HepG2 (cell line): ENCODE results near the gene SLC24A2. TPM values are rescaled to one million over a fixed set of nuclear protein-coding genes. Genes with fewer than 3 reads are reported as not detected.

Source experiments
- ATAC-seq: fragments of 200-7000 bp; cut with Tn5 transposase; 3 replicates; pipeline ENCODE4 v1.9.1; 2020; ENCODE audit warnings: mild to moderate bottlenecking, moderate library complexity
- BruUV-seq: library from RNA; stranded (reverse); fragments of 400-500 nt; replicated peaks from 2 replicates; lab custom pipeline; 2021; lab: Mats Ljungman, UMichigan
- CTCF ChIA-PET: fragments of 300-600 bp; formaldehyde crosslinking; extraction: SDS; loops from one replicate; lab custom pipeline; 2021; ENCODE audit warnings: low total read pairs, inconsistent platforms, low intra/inter-chr PET ratio; lab: Yijun Ruan, JAX
- POLR2A ChIA-PET: fragments of 350-600 bp; sonication (Branson Sonifier 250); formaldehyde crosslinking; loops from one replicate; lab custom pipeline; 2020; ENCODE audit warnings: antibody characterized with exemption, inconsistent platforms; lab: Yijun Ruan, JAX
- DNase-seq: peaks from one replicate; pipeline ENCODE4 v3.0.0-alpha.2; 2015; ENCODE audit warnings: low spot score
- FAIRE-seq: peaks from 3 replicates; lab custom pipeline; 2011; peaks lifted over from hg19 to GRCh38; lab: Jason Lieb, UNC
- H2AFZ ChIP-seq: one replicate; pipeline ENCODE4 v1.6.1; 2011; ENCODE audit warnings: low read length, inconsistent platforms
- H3K27ac ChIP-seq: fragments of 300-600 bp; 3 replicates; pipeline ENCODE4 v1.8.0; 2011; ENCODE audit warnings: mixed run types, mild to moderate bottlenecking, mixed read lengths, low read length, inconsistent platforms; ENCODE audit not compliant: insufficient read depth; ENCODE audit errors: extremely low read length
- H3K27me3 ChIP-seq, 2 experiments: fragments of 200-600 bp in 1 of 2; 2 replicates in 1 of 2; 3 replicates in 1 of 2; pipeline versions ENCODE4 v1.6.0 to v1.8.0; 2011; ENCODE audit warnings: low read length in 2 of 2, mild to moderate bottlenecking in 2 of 2, moderate library complexity in 2 of 2, inconsistent platforms in 1 of 2; ENCODE audit not compliant: insufficient read depth in 2 of 2, control insufficient read depth in 1 of 2
- H3K36me3 ChIP-seq, 2 experiments: fragments of 200-600 bp in 1 of 2; replicated peaks in 1 of 2; 2 replicates in 1 of 2; 3 replicates in 1 of 2; pipeline versions ENCODE4 v1.5.1 to v1.8.0; 2011; ENCODE audit warnings: low read length in 2 of 2, inconsistent platforms in 1 of 2; ENCODE audit not compliant: insufficient read depth in 2 of 2, control insufficient read depth in 1 of 2
- H3K4me1 ChIP-seq: 2 replicates; pipeline ENCODE4 v1.5.1; 2012; ENCODE audit warnings: low read length, inconsistent platforms; ENCODE audit not compliant: insufficient read depth
- H3K4me2 ChIP-seq: 2 replicates; pipeline ENCODE4 v1.6.0; 2011; ENCODE audit warnings: low read depth, low read length, inconsistent platforms
- H3K4me3 ChIP-seq, 3 experiments: fragments of 200-600 bp in 1 of 3; sonication (generic), shearing (Covaris generic) in 1 of 3; replicated peaks in 1 of 3; 2 replicates each; pipeline ENCODE4 v1.5.1; 2011 to 2016; ENCODE audit warnings: low read length in 3 of 3, inconsistent platforms in 2 of 3, low read depth in 2 of 3, mild to moderate bottlenecking in 2 of 3, control low read depth in 1 of 3, mixed read lengths in 1 of 3; ENCODE audit not compliant: insufficient read depth in 1 of 3
- H3K79me2 ChIP-seq: one replicate; pipeline ENCODE4 v1.6.1; 2011; ENCODE audit warnings: low read length, inconsistent platforms; ENCODE audit not compliant: insufficient read depth
- H3K9ac ChIP-seq: 2 replicates; pipeline ENCODE4 v1.6.0; 2011; ENCODE audit warnings: mild to moderate bottlenecking, low read depth, low read length, inconsistent platforms; ENCODE audit not compliant: insufficient read depth
- H3K9me3 ChIP-seq: 2 replicates; pipeline ENCODE4 v1.5.1; 2012; ENCODE audit warnings: mild to moderate bottlenecking, low read length
- H4K20me1 ChIP-seq: 2 replicates; pipeline ENCODE4 v1.6.0; 2011; ENCODE audit warnings: inconsistent platforms, mild to moderate bottlenecking, low read length, moderate library complexity; ENCODE audit not compliant: insufficient read depth
- CEBPG ChIP-seq: IDR thresholded peaks from 2 replicates; pipeline ENCODE4 v1.6.1; 2016
- HMGA1 ChIP-seq: sonication (generic); formaldehyde crosslinking; conservative IDR thresholded peaks from 2 replicates; pipeline ENCODE4 v1.4.0; 2020; ENCODE audit warnings: missing genetic modification reagents
- RFXANK ChIP-seq: IDR thresholded peaks from 2 replicates; pipeline ENCODE4 v1.6.1; 2016
- STAG1 ChIP-seq: sonication (generic); formaldehyde crosslinking; IDR thresholded peaks from 2 replicates; pipeline ENCODE4 v1.4.0; 2020; ENCODE audit warnings: missing genetic modification reagents
- U2AF1 ChIP-seq: fragments of 200-400 bp; formaldehyde crosslinking; optimal IDR thresholded peaks from 2 replicates; pipeline ENCODE3; 2017; ENCODE audit warnings: mild to moderate bottlenecking, low read depth, low read length
- ZBTB20 ChIP-seq: sonication (generic); formaldehyde crosslinking; IDR thresholded peaks from 2 replicates; pipeline ENCODE4 v1.8.1; 2023; ENCODE audit warnings: missing genetic modification reagents, low read depth, mild to moderate bottlenecking, borderline replicate concordance
- ZNF350 ChIP-seq: sonication (generic); formaldehyde crosslinking; IDR thresholded peaks from 2 replicates; pipeline ENCODE4 v1.4.0; 2020; ENCODE audit warnings: mild to moderate bottlenecking, low read depth, missing genetic modification reagents, borderline replicate concordance
- ZNF790 ChIP-seq: sonication (generic); formaldehyde crosslinking; IDR thresholded peaks from 2 replicates; pipeline ENCODE4 v1.8.0; 2022; ENCODE audit warnings: missing genetic modification reagents, mild to moderate bottlenecking, borderline replicate concordance
- ZNF792 ChIP-seq: IDR thresholded peaks from 2 replicates; pipeline ENCODE4 v1.6.1; 2016
- ZNF839 ChIP-seq: sonication (generic); formaldehyde crosslinking; IDR thresholded peaks from 2 replicates; pipeline ENCODE4 v1.4.0; 2020; ENCODE audit warnings: missing genetic modification reagents, mild to moderate bottlenecking, borderline replicate concordance
- WGBS: methylation state at CpG from one replicate; pipeline ENCODE4 v1.1.6; 2017; ENCODE audit warnings: low lambda C conversion rate; 5-methylcytosine and 5-hydroxymethylcytosine counted together
- in situ Hi-C: cut with HindIII; loops from 2 replicates; pipeline ENCODE4 v1.10.0; 2017; ENCODE audit warnings: low pct_unique_long_range_greater_than_20kb; ENCODE audit not compliant: extremely low pct_ligation_motif_present
- intact Hi-C: fragments of 100-400 bp; cut with micrococcal nuclease; formaldehyde crosslinking; loops from one replicate; pipeline ENCODE4 v1.10.0; 2022; ENCODE audit not compliant: unreplicated experiment
- polyA plus RNA-seq, 8 experiments: library from polyadenylated mRNA; depleted of rRNA in 3 of 8; stranded (reverse) in 7 of 8; unstranded in 1 of 8; fragments of >200 nt; fragmentation: Illumina TruSeq in 4 of 8; extraction: Trizol in 4 of 8; gene quantifications; 2 replicates each; pipeline versions ENCODE4 v1.2.1 to v1.2.3, GENCODE V29; 2011 to 2016; ENCODE audit warnings: low read depth in 4 of 8, missing spikeins in 1 of 8, mixed read lengths in 1 of 8; ENCODE audit not compliant: insufficient read depth in 1 of 8
- total RNA-seq, 5 experiments: library from RNA; depleted of rRNA; stranded (reverse); fragments of >200 nt; fragmentation: Illumina TruSeq; extraction: Trizol; gene quantifications; 2 replicates each; pipeline ENCODE4 v1.2.3, GENCODE V29; 2016; ENCODE audit warnings: low read depth in 1 of 5
- TF ChIP-seq, protein P1 (sequence below): IDR thresholded peaks from 2 replicates; pipeline ENCODE4 v1.6.1; 2016; ENCODE audit warnings: low read depth, control low read depth

The SLC24A2 gene
- total and polyA plus RNA-seq, 2 of the 13 experiments (the other 11 are each of a cell fraction or from before 2014, with no cell fraction given): under 0.01 TPM; not detected in 1

GRCh38 chr9:19759066-19759465 lies 29.8 kb downstream of the SLC24A2 start:
- ChIA-PET POLR2A (no interaction called here), CTCF (no interaction called here)
- no peak for TF ChIP-seq CEBPG (CRISPR knock-in tag)
- TF ChIP-seq, protein P1, sequence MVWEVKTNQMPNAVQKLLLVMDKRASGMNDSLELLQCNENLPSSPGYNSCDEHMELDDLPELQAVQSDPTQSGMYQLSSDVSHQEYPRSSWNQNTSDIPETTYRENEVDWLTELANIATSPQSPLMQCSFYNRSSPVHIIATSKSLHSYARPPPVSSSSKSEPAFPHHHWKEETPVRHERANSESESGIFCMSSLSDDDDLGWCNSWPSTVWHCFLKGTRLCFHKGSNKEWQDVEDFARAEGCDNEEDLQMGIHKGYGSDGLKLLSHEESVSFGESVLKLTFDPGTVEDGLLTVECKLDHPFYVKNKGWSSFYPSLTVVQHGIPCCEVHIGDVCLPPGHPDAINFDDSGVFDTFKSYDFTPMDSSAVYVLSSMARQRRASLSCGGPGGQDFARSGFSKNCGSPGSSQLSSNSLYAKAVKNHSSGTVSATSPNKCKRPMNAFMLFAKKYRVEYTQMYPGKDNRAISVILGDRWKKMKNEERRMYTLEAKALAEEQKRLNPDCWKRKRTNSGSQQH (CRISPR knock-in tag): no peak
- TF ChIP-seq ZNF792: no peak
- no peak for TF ChIP-seq U2AF1
- TF ChIP-seq ZBTB20 (CRISPR knock-in tag): no peak
- TF ChIP-seq ZNF790 (CRISPR knock-in tag): no peak
- TF ChIP-seq ZNF350: no peak
- no peak for TF ChIP-seq RFXANK (CRISPR knock-in tag)
- no peak for TF ChIP-seq STAG1 (CRISPR knock-in tag)
- Histone ChIP-seq H3K9ac (no peak overlapping the region), H2AFZ (no peak overlapping the region), H3K4me2 (no peak overlapping the region), H3K4me3 (no peak overlapping the region), H3K27ac (no peak overlapping the region), H3K9me3 (no peaks in the 10 kb centered on the region), H3K36me3 (no peaks in the 10 kb centered on the region), H3K27me3 (no peaks in the 10 kb centered on the region), H3K4me1 (no peaks in the 10 kb centered on the region), H3K79me2 (no peaks in the 10 kb centered on the region), H4K20me1 (no peaks in the 10 kb centered on the region)
- WGBS: 0% methylated on average over 1 of the region's 1 CpG
- DNase-seq (no peak), FAIRE-seq (no peak), ATAC-seq (no peak)
- in situ Hi-C loops: no loop called here
- BruUV-seq: no TSS peak
- intact Hi-C loops: no loop called here

GRCh38 chr9:19757745-19758144 lies 31.1 kb downstream of the SLC24A2 start:
- TF ChIP-seq ZNF839 (CRISPR knock-in tag) (no peak), HMGA1 (CRISPR knock-in tag) (no peak)
- H3K4me1 ChIP-seq: no peaks in the 10 kb centered on the region
- BruUV-seq: no TSS peak
- no peaks in the 10 kb centered on the region for H3K9me3 ChIP-seq
- no peak overlapping the region for H3K4me2 ChIP-seq
- H3K36me3 ChIP-seq: no peaks in the 10 kb centered on the region
- DNase-seq (no peak), ATAC-seq (no peak), FAIRE-seq (no peak)
- H3K27ac ChIP-seq: no peak overlapping the region
- no peaks in the 10 kb centered on the region for H4K20me1 ChIP-seq
- no peak overlapping the region for H3K9ac ChIP-seq
- no peaks in the 10 kb centered on the region for H3K27me3 ChIP-seq
- H3K4me3 ChIP-seq: no peak overlapping the region
- in situ Hi-C loops: no loop called here
- H2AFZ ChIP-seq: no peak overlapping the region
- H3K79me2 ChIP-seq: no peaks in the 10 kb centered on the region
- ChIA-PET CTCF (no interaction called here), POLR2A (no interaction called here)
- intact Hi-C loops: no loop called here
